Nucleus accumbens (tissue), 56 donors: Measurements from ENCODE around the gene RFK.
"Not testable (repeated sequence)": the region's sequence is repeated elsewhere in the genome, so short reads cannot be mapped to it uniquely, and the experiment has no call there.

Source experiments
- DNase-seq, 56 donors: peaks; one replicate each; lab custom pipeline; 2025; lab: John Stamatoyannopoulos, UW

RFK gene

GRCh38 chr9:76394195-76394959 lies at the start of gene RFK:
TSS of gene RFK (minus strand) at chr9:76394426. CDS start at chr9:76394171, 255 bp downstream.
- peak in 55 of 56 donors; percentile 49 to 96 (median 89) for DNase-seq

DNA sequence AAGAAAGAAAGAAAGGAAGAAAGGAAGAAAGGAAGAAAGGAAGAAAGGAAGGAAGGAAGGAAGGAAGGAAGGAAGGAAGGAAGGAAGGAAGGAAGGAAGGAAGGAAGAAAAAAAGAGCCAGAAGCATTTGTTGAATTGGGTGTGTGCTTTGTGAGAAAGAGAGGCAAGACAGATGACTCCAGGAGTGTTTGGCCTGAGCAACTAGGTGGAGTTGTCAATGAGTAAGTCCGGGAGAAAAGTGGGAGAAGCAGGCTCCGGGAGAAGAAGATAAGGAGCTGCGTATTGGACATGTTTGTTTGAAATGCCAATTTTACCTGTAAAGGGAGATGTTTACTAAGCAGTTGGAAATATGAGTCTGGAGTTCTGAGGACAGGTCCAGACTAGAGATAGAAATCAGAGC lies 49.7 kb upstream of the RFK start:
- no peak for DNase-seq

- DNase-seq: peak in 3 of 56 donors; percentile 3 to 12 (median 10)
Observed at GRCh38 chr9:76441551-76442322, 47.5 kb upstream of the RFK start.

- no peak for DNase-seq
Observed at GRCh38 chr9:76438841-76439588, 44.8 kb upstream of the RFK start.

DNA sequence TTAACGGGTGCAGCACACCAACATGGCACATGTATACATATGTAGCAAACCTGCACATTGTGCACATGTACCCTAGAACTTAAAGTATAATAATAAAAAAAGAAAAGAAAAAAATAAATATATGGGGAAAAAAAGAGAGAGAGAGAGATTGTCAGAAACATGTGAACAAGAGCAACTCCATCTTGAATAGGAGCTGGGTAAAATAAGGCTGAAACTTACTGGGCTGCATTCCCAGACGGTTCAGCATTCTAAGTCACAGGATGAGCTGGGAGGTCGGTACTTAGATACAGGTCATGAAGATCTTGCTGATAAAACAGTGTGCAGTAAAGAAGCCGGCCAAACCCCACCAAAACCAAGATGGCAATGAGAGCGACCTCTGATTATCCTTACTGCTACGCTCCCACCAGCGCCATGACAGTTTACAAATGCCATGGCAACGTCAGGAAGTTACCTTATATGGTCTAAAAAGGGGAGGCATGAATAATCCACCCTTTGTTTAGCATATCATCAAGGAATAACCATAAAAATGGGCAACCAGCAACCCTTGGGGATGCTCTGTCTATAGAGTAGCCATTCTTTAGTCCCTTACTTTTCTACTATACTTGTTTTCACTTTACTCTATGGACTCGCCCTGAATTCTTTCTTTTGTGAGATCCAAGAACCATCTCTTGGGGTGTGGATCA lies 42.9 kb upstream of the RFK start:
- DNase-seq: not testable (repeated sequence)

- not testable (repeated sequence) for DNase-seq
Observed at GRCh38 chr9:76434897-76435296, 40.7 kb upstream of the RFK start.

GRCh38 chr9:76433836-76434235 lies 39.6 kb upstream of the RFK start:
- no peak for DNase-seq

DNA sequence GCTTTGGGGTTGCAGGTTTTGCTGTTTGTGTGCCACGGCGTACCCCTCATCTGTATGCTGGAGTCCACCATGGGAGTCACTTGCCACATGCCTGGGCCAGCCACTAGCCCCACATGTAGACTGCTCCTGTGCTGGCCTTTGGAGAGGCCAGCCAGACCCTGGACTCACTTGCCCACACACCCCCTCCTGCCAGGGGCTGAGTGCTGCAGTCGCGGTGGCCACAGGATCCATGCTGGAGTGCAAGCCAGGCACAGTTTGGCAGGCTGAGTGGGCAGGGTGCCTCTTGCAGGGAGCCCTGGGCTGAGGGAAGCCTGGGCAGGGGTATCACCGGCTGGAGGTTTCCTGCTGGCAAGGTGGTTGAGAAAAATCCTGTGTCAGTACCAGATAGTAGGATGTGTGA lies 39.2 kb upstream of the RFK start:
- no peak for DNase-seq

DNA sequence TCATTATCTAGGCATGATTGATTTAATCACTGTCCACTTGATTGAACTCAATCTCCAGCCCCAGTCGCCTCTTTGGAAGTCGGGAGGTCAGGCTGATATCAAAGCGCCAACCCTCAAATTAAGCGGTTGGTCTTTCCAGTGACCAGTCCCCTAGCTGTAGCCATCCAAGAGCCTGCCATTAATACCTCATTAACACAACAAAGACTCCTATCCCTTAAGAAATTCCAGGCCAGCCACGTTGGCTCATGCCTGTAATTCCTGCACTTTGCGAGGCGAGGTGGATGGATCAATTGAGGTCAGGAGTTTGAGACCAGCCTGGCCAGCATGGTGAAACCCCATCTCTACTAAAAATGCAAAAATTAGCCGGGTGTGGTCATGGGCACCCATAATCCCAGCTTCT lies 37.4 kb upstream of the RFK start:
- DNase-seq: no peak

GRCh38 chr9:76426807-76427419 lies 32.7 kb upstream of the RFK start:
- DNase-seq: no peak

- DNase-seq: no peak
Observed at GRCh38 chr9:76425677-76426453, 31.6 kb upstream of the RFK start.

GRCh38 chr9:76424491-76424890 lies 30.3 kb upstream of the RFK start:
- DNase-seq: no peak

- DNase-seq: no peak
Observed at GRCh38 chr9:76423216-76424177, 29.3 kb upstream of the RFK start.

DNA sequence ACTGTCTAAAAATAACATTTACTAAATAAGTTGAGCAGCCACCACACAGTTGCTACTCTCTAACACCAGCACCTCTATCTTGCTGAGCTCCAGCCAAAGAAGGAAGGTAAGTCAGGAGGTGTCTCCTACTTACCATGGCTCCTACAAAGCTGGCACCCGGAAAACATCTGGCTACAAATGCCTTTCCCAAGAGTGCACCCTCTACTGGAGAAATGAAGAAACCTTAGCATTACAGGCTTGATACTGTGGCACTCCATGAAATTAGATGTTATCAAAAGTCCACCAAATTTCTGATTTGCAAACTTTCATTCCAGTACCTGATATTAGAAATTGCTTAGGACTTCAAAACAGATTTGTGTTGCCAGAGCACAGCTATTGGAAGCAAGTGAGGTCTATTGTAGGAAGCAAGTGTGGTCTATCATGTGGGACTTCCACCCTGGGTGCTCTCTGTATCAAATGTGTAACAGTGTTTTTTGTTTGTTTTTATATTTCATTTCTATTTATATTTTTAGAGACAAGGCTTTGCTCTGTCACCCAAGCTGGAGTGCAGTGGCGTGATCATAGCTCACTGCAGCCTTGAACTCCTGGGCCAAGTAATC lies 25.7 kb upstream of the RFK start:
- DNase-seq: no peak

- no peak for DNase-seq
Observed at GRCh38 chr9:76417394-76417793, 23.2 kb upstream of the RFK start.

GRCh38 chr9:76415731-76416130 lies 21.5 kb upstream of the RFK start:
- DNase-seq: peak in 1 of 56 donors; percentile 12

DNA sequence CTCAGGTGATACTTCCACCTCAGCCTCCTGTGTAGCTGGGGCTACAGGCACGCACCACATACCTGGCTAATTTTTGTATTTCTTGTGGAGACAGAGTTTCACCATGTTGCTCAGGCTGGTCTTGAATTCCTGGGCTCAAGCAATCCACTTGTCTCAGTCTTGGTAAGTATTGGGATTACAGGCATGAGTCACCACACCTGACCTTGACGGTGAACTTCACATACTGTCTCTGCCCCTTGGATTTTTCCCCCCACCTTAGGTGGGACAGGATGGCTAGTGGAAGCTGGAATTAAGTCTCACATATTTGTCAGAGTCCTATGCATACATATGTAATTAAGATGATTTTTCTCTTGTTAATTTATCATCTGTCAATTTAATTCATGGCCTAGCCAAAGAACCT lies 20.9 kb upstream of the RFK start:
- no peak for DNase-seq

- no peak for DNase-seq
Observed at GRCh38 chr9:76414661-76415060, 20.4 kb upstream of the RFK start.
